Gastrocnemius medialis (tissue), 4 donors: Measurements from ENCODE around the gene NOL4L. TPM values are rescaled to one million over a fixed set of nuclear protein-coding genes. Genes with fewer than 3 reads are reported as not detected.

Experiments used
- ATAC-seq, 2 donors: fragments of 150-250 bp; one replicate each; pipeline ENCODE4 v1.9.1; 2016
- DNase-seq, 2 donors: peaks; one replicate each; pipeline ENCODE4 v3.0.0-alpha.2; 2019
- H3K27ac ChIP-seq, 4 donors: fragments of 200-600 bp; sonication (generic); 1 replicate in 1 of 4; 2 replicates in 3 of 4; pipeline ENCODE4 v1.5.1; 2016 to 2018; ENCODE audit warnings: mild to moderate bottlenecking in 2 of 4, moderate library complexity in 1 of 4
- H3K27me3 ChIP-seq, 3 donors: fragments of 200-600 bp; sonication (generic) in 2 of 3; 1 replicate in 1 of 3; 2 replicates in 2 of 3; pipeline versions ENCODE4 v1.5.1 to v1.6.0; 2016 to 2019; ENCODE audit warnings: mild to moderate bottlenecking in 1 of 3, moderate library complexity in 1 of 3
- H3K36me3 ChIP-seq, 2 donors: fragments of 200-600 bp; sonication (generic) in 1 of 2; one replicate each; pipeline ENCODE4 v1.5.1; 2017 to 2018
- H3K4me1 ChIP-seq, 2 donors: fragments of 200-600 bp; sonication (generic) in 1 of 2; one replicate each; pipeline ENCODE4 v1.5.1; 2016 to 2017; ENCODE audit warnings: mild to moderate bottlenecking in 2 of 2
- H3K4me3 ChIP-seq, 4 donors: fragments of 200-600 bp; sonication (generic) in 3 of 4; 1 replicate in 1 of 4; 2 replicates in 3 of 4; pipeline ENCODE4 v1.5.1; 2016 to 2019; ENCODE audit warnings: mild to moderate bottlenecking in 2 of 4
- H3K9me3 ChIP-seq, 3 donors: fragments of 200-600 bp; sonication (generic) in 2 of 3; 1 replicate in 1 of 3; 2 replicates in 2 of 3; pipeline ENCODE4 v1.5.1; 2016 to 2019
- CTCF ChIP-seq, 5 experiments: fragments of 450-650 bp in 3 of 5; fragments of 200-600 bp in 2 of 5; sonication (generic) in 2 of 5; IDR thresholded peaks in 4 of 5; conservative IDR thresholded peaks in 1 of 5; 1 replicate in 4 of 5; 2 replicates in 1 of 5; pipeline ENCODE4 v1.5.1; 2016 to 2019; ENCODE audit warnings: antibody characterized with exemption in 5 of 5, mild to moderate bottlenecking in 3 of 5, moderate library complexity in 3 of 5
- POLR2A ChIP-seq, 2 donors: fragments of 450-650 bp; IDR thresholded peaks; one replicate each; pipeline ENCODE4 v1.6.1; 2017; ENCODE audit warnings: antibody characterized with exemption in 2 of 2, mild to moderate bottlenecking in 2 of 2, moderate library complexity in 2 of 2
- in situ Hi-C, 4 donors: fragments of 200-750 bp; cut with MboI; loops; one replicate each; pipeline versions ENCODE4 v1.15.0 to v1.8.0; 2017; ENCODE audit warnings: low sequenced_read_pairs in 4 of 4
- intact Hi-C: fragments of 100-400 bp; cut with DNase I; formaldehyde crosslinking; loops from one replicate; pipeline ENCODE4 v1.15.1; 2023; ENCODE audit warnings: low total_unique reads
- total RNA-seq, 4 donors: library from RNA; depleted of rRNA; stranded (reverse); fragments of >200 nt; gene quantifications; one replicate each; pipeline versions ENCODE4 v1.1.0 to v1.2.3, GENCODE V29; 2016

NOL4L gene
- total RNA-seq, 4 donors from 2014 or later = 1.4 to 1.9 (median 1.7) TPM

- no peak overlapping the region for H3K27ac ChIP-seq
- H3K4me1 ChIP-seq = peaks cover 0 to 14% of the 10 kb centered on the region in 2 donors
- H3K36me3 ChIP-seq = no peaks in the 10 kb centered on the region
- ATAC-seq (no peak), DNase-seq (no peak)
- in situ Hi-C loops = no loop called here
- H3K9me3 ChIP-seq = no peaks in the 10 kb centered on the region
- intact Hi-C loops = no loop called here
- H3K4me3 ChIP-seq = no peak overlapping the region
- no peaks in the 10 kb centered on the region for H3K27me3 ChIP-seq
- TF ChIP-seq CTCF (IDR thresholded peaks at IDR 0.05 in 4 of 5, conservative IDR thresholded peaks at IDR 0.05 in 1 of 5) (no peak), POLR2A (IDR thresholded peaks at IDR 0.05) (no peak)
Observed at GRCh38 chr20:32487381-32487780, 97.8 kb downstream of the NOL4L start.

- H3K27me3 ChIP-seq = no peaks in the 10 kb centered on the region
- in situ Hi-C loops = no loop called here
- H3K4me1 ChIP-seq = peaks cover 2 to 14% of the 10 kb centered on the region in 2 donors
- TF ChIP-seq CTCF (IDR thresholded peaks at IDR 0.05 in 4 of 5, conservative IDR thresholded peaks at IDR 0.05 in 1 of 5) = no peak
- no peak for TF ChIP-seq POLR2A (IDR thresholded peaks at IDR 0.05)
- DNase-seq (no peak), ATAC-seq (no peak)
- no peak overlapping the region for H3K4me3 ChIP-seq
- H3K27ac ChIP-seq = no peak overlapping the region
- H3K36me3 ChIP-seq = no peaks in the 10 kb centered on the region
- intact Hi-C loops = no loop called here
- no peaks in the 10 kb centered on the region for H3K9me3 ChIP-seq
Observed at GRCh38 chr20:32485770-32486478, 99.2 kb downstream of the NOL4L start.

GRCh38 chr20:32484958-32485769 lies 100.0 kb downstream of the NOL4L start:
- Histone ChIP-seq H3K9me3 (no peaks in the 10 kb centered on the region), H3K27ac (peak overlapping the region in 3 of 4 donors; percentile 54 to 72 (median 68)), H3K27me3 (no peaks in the 10 kb centered on the region), H3K4me1 (peaks cover 5 to 17% of the 10 kb centered on the region in 2 donors), H3K36me3 (no peaks in the 10 kb centered on the region), H3K4me3 (peak overlapping the region; percentile 59 to 80 (median 74))
- in situ Hi-C loops = no loop called here
- DNase-seq (peak in 1 of 2 donors; percentile 57), ATAC-seq (peak; percentile 63 to 80)
- intact Hi-C loops = loop anchor here (5.0 kb wide), 1 partner anchor 148 kb away; no protein-coding TSS in a partner anchor
- TF ChIP-seq CTCF (IDR thresholded peaks at IDR 0.05 in 4 of 5, conservative IDR thresholded peaks at IDR 0.05 in 1 of 5) (peak; percentile 45 to 83 (median 60)), POLR2A (IDR thresholded peaks at IDR 0.05) (no peak)

- Histone ChIP-seq H3K27me3 (no peaks in the 10 kb centered on the region), H3K4me1 (peaks cover 5 to 17% of the 10 kb centered on the region in 2 donors), H3K27ac (peak overlapping the region in 3 of 4 donors; percentile 54 to 72 (median 68)), H3K9me3 (no peaks in the 10 kb centered on the region), H3K36me3 (no peaks in the 10 kb centered on the region), H3K4me3 (peak overlapping the region; percentile 59 to 80 (median 74))
- intact Hi-C loops (loop anchor here (5.0 kb wide), 1 partner anchor 147 kb away; no protein-coding TSS in a partner anchor), in situ Hi-C loops (no loop called here)
- TF ChIP-seq POLR2A (IDR thresholded peaks at IDR 0.05) (no peak), CTCF (IDR thresholded peaks at IDR 0.05 in 4 of 5, conservative IDR thresholded peaks at IDR 0.05 in 1 of 5) (no peak)
- ATAC-seq = no peak
- DNase-seq = no peak
Observed at GRCh38 chr20:32484225-32484957, 100.7 kb downstream of the NOL4L start.
